Fibroblast of peridontal ligament (primary cell): ENCODE measurements around the gene TPM1.
"Not testable (repeated sequence)": the region's sequence is repeated elsewhere in the genome, so short reads cannot be mapped to it uniquely, and the experiment has no call there.

Experiments used
- DNase-seq: peaks from one replicate; pipeline ENCODE4 v3.0.0-alpha.2; 2010; ENCODE audit errors: extremely low read depth

TPM1 gene

GRCh38 chr15:63094495-63094931, 52.0 kb downstream of the TPM1 start:
- peak; percentile 78 for DNase-seq

- DNase-seq = no peak
These were observed 53.6 kb downstream of the TPM1 start for GRCh38 chr15:63096178-63096577.

GRCh38 chr15:63098901-63099300, 56.4 kb downstream of the TPM1 start:
- DNase-seq = not testable (repeated sequence)

- not testable (repeated sequence) for DNase-seq
These were observed 57.0 kb downstream of the TPM1 start for GRCh38 chr15:63099581-63099980.

- DNase-seq = no peak
These were observed 60.9 kb downstream of the TPM1 start for GRCh38 chr15:63103416-63103815.

GRCh38 chr15:63104727-63105126, 62.2 kb downstream of the TPM1 start:
- DNase-seq = peak; percentile 93

GRCh38 chr15:63105354-63105753, 62.8 kb downstream of the TPM1 start:
- not testable (repeated sequence) for DNase-seq

- DNase-seq = peak; percentile 100
These were observed 65.5 kb downstream of the TPM1 start for GRCh38 chr15:63107895-63108546.

GRCh38 chr15:63109498-63109897, 67.0 kb downstream of the TPM1 start:
- DNase-seq = no peak

- DNase-seq = no peak
These were observed 67.4 kb downstream of the TPM1 start for GRCh38 chr15:63109920-63110319.

GRCh38 chr15:63110428-63111026, 68.0 kb downstream of the TPM1 start:
- DNase-seq = no peak

- no peak for DNase-seq
These were observed 68.9 kb downstream of the TPM1 start for GRCh38 chr15:63111481-63111880.

GRCh38 chr15:63112871-63113270, 70.3 kb downstream of the TPM1 start:
- no peak for DNase-seq

- no peak for DNase-seq
These were observed 71.9 kb downstream of the TPM1 start for GRCh38 chr15:63114465-63114864.
